H9 (cell line): Measurements from ENCODE around the gene IL21R. TPM values are rescaled to one million over a fixed set of nuclear protein-coding genes. Genes with fewer than 3 reads are reported as not detected.

Experiments used
- DNase-seq: peaks from one replicate; pipeline ENCODE4 v3.0.0-alpha.2; 2017
- H2AFZ ChIP-seq: one replicate; pipeline ENCODE4 v1.6.1; 2013; ENCODE audit warnings: mild to moderate bottlenecking, low read length, control low read depth, moderate library complexity
- H2AK5ac ChIP-seq: 2 replicates; pipeline ENCODE4 v1.6.1; 2013; ENCODE audit warnings: low read length, control low read depth, mixed read lengths; ENCODE audit not compliant: insufficient read length
- H2BK120ac ChIP-seq: one replicate; pipeline ENCODE4 v1.6.1; 2013; ENCODE audit warnings: low read depth, mild to moderate bottlenecking, low read length, control low read depth, inconsistent platforms; ENCODE audit not compliant: poor library complexity, severe bottlenecking
- H2BK12ac ChIP-seq: 2 replicates; pipeline ENCODE4 v1.6.1; 2013; ENCODE audit warnings: low read length, control low read depth, mixed read lengths, low read depth; ENCODE audit not compliant: insufficient read length
- H2BK15ac ChIP-seq: 2 replicates; pipeline ENCODE4 v1.6.1; 2013; ENCODE audit warnings: low read depth, low read length, control low read depth
- H2BK20ac ChIP-seq: one replicate; pipeline ENCODE4 v1.6.1; 2013; ENCODE audit warnings: low read depth, mild to moderate bottlenecking, low read length, control low read depth, inconsistent platforms; ENCODE audit not compliant: poor library complexity, severe bottlenecking
- H2BK5ac ChIP-seq: 2 replicates; pipeline ENCODE4 v1.6.1; 2013; ENCODE audit warnings: low read length, control low read depth, mixed read lengths; ENCODE audit not compliant: insufficient read length
- H3K14ac ChIP-seq: 2 replicates; pipeline ENCODE4 v1.6.1; 2013; ENCODE audit warnings: low read length, control low read depth; ENCODE audit not compliant: insufficient read depth
- H3K18ac ChIP-seq: 2 replicates; pipeline ENCODE4 v1.6.1; 2013; ENCODE audit warnings: low read depth, mild to moderate bottlenecking, mixed read lengths, low read length, control low read depth; ENCODE audit not compliant: insufficient read length
- H3K23ac ChIP-seq: 2 replicates; pipeline ENCODE4 v1.6.1; 2013; ENCODE audit warnings: low read length, control low read depth, mixed read lengths, low read depth; ENCODE audit not compliant: insufficient read length
- H3K23me2 ChIP-seq: 2 replicates; pipeline ENCODE4 v1.6.1; 2013; ENCODE audit warnings: low read depth, mild to moderate bottlenecking, mixed read lengths, low read length, control low read depth; ENCODE audit not compliant: insufficient read length, poor library complexity, severe bottlenecking
- H3K27ac ChIP-seq: 2 replicates; pipeline ENCODE4 v1.5.1; 2013; ENCODE audit warnings: low read length, control low read depth, mixed read lengths, low read depth; ENCODE audit not compliant: insufficient read length
- H3K27me3 ChIP-seq: 2 replicates; pipeline ENCODE4 v1.6.1; 2013; ENCODE audit warnings: low read length, control low read depth, inconsistent platforms; ENCODE audit not compliant: insufficient read depth
- H3K4ac ChIP-seq: 2 replicates; pipeline ENCODE4 v1.6.1; 2013; ENCODE audit warnings: low read depth, mild to moderate bottlenecking, control low read depth, inconsistent platforms, low read length, moderate library complexity
- H3K4me1 ChIP-seq: 2 replicates; pipeline ENCODE4 v1.6.1; 2013; ENCODE audit warnings: low read length, control low read depth, inconsistent platforms; ENCODE audit not compliant: insufficient read depth
- H3K4me2 ChIP-seq: 2 replicates; pipeline ENCODE4 v1.6.1; 2013; ENCODE audit warnings: low read length, control low read depth, mixed read lengths; ENCODE audit not compliant: insufficient read length, insufficient read depth
- H3K56ac ChIP-seq: 2 replicates; pipeline ENCODE4 v1.6.1; 2013; ENCODE audit warnings: low read depth, mild to moderate bottlenecking, mixed read lengths, low read length, control low read depth; ENCODE audit not compliant: insufficient read length
- H3K79me1 ChIP-seq: 2 replicates; pipeline ENCODE4 v1.6.1; 2013; ENCODE audit warnings: low read depth, mild to moderate bottlenecking, moderate library complexity, low read length, control low read depth, inconsistent platforms; ENCODE audit not compliant: insufficient read depth, poor library complexity, severe bottlenecking
- H3K79me2 ChIP-seq: 2 replicates; pipeline ENCODE4 v1.6.1; 2013; ENCODE audit warnings: low read length, control low read depth, inconsistent platforms; ENCODE audit not compliant: insufficient read depth
- H3K9ac ChIP-seq: 2 replicates; pipeline ENCODE4 v1.6.1; 2013; ENCODE audit warnings: low read length, control low read depth, mixed read lengths; ENCODE audit not compliant: insufficient read length; ENCODE audit errors: extremely low read depth
- H3K9me3 ChIP-seq: one replicate; pipeline ENCODE4 v1.6.1; 2013; ENCODE audit warnings: low read depth, low read length, inconsistent platforms; ENCODE audit not compliant: control insufficient read depth
- H3T11ph ChIP-seq: one replicate; pipeline ENCODE4 v1.6.1; 2013; ENCODE audit warnings: mild to moderate bottlenecking, low read length, control low read depth, inconsistent platforms
- H4K20me1 ChIP-seq: one replicate; pipeline ENCODE4 v1.6.1; 2013; ENCODE audit not compliant: control insufficient read depth, insufficient read length, insufficient read depth
- H4K5ac ChIP-seq: 2 replicates; pipeline ENCODE4 v1.6.1; 2013; ENCODE audit warnings: low read depth, mild to moderate bottlenecking, mixed read lengths, low read length, control low read depth; ENCODE audit not compliant: insufficient read length
- H4K8ac ChIP-seq: replicated peaks from 2 replicates; pipeline ENCODE4 v1.6.1; 2013; ENCODE audit warnings: low read length, control low read depth, mixed read lengths, low read depth; ENCODE audit not compliant: insufficient read length
- H4K91ac ChIP-seq: 2 replicates; pipeline ENCODE4 v1.6.1; 2013; ENCODE audit warnings: low read depth, mild to moderate bottlenecking, moderate library complexity, mixed read lengths, low read length, control low read depth; ENCODE audit not compliant: insufficient read length
- H3K27ac Mint-ChIP-seq, 3 experiments: 2 replicates in 2 of 3; 3 replicates in 1 of 3; pipeline ENCODE4 v1.8.0; 2020 to 2021; ENCODE audit warnings: mixed read lengths in 3 of 3, mild to moderate bottlenecking in 1 of 3, moderate library complexity in 1 of 3
- H3K27me3 Mint-ChIP-seq: 2 replicates; pipeline ENCODE4 v1.8.0; 2021; ENCODE audit warnings: low read depth, mild to moderate bottlenecking, moderate library complexity, mixed read lengths
- H3K36me3 Mint-ChIP-seq, 3 experiments: 2 replicates in 2 of 3; 3 replicates in 1 of 3; pipeline ENCODE4 v1.8.0; 2020 to 2021; ENCODE audit warnings: low read depth in 3 of 3, mixed read lengths in 3 of 3; ENCODE audit not compliant: insufficient read depth in 1 of 3
- H3K4me1 Mint-ChIP-seq, 2 experiments: 2 replicates each; pipeline ENCODE4 v1.8.0; 2020; ENCODE audit warnings: mixed read lengths in 2 of 2
- H3K4me3 Mint-ChIP-seq, 2 experiments: 2 replicates in 1 of 2; 3 replicates in 1 of 2; pipeline ENCODE4 v1.8.0; 2020 to 2021; ENCODE audit warnings: mild to moderate bottlenecking in 2 of 2, mixed read lengths in 2 of 2, moderate library complexity in 1 of 2
- H3K9me3 Mint-ChIP-seq, 2 experiments: 2 replicates in 1 of 2; 3 replicates in 1 of 2; pipeline ENCODE4 v1.8.0; 2020; ENCODE audit warnings: mild to moderate bottlenecking in 2 of 2, mixed read lengths in 2 of 2, moderate library complexity in 1 of 2
- WGBS: extraction: QIAGEN DNeasy Blood & Tissue Kit; methylation state at CpG from one replicate; pipeline ENCODE4 v1.1.7; 2013; ENCODE audit warnings: missing lambda C conversion rate, low lambda C conversion rate, mixed read lengths; ENCODE audit not compliant: insufficient read length; ENCODE audit errors: extremely low coverage; 5-methylcytosine and 5-hydroxymethylcytosine counted together
- total RNA-seq: library from RNA; stranded (reverse); gene quantifications from 2 replicates; pipeline ENCODE4 v1.2.1, GENCODE V29; 2021
- TF ChIP-seq, protein P1 (sequence below): fragments of 200-600 bp; sonication (generic); conservative IDR thresholded peaks from 3 replicates; pipeline ENCODE4 v1.8.0; 2021; ENCODE audit warnings: antibody characterized with exemption, mild to moderate bottlenecking

The IL21R gene
- total RNA-seq, 1 experiment from 2014 or later, result 0.07 TPM

DNA sequence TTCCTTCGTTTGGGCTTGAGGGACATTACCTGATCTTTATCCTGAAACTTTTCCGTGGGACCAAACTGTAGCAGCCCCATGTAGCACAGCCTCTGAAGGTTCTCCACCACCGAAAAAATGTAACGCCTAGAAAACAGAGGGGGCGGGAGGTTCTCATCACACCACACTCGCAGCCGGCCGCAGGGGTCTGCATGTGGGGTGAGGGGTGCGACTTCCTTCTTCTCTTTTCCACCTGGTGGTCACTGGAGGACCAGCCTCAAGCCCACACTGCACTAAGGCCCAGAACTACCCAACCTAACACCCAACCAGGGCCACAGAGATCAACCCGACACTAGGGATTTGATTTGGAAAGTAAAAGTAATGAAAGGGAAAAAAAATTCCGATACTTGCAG, 90.6 kb downstream of the IL21R start:
- no CpG with 5 or more reads among the region's 11 CpGs for WGBS
- Histone ChIP-seq H3K56ac (no peak overlapping the region), H2BK5ac (no peak overlapping the region), H2BK120ac (no peak overlapping the region), H3K4ac (no peak overlapping the region), H3K79me2 (no peaks in the 10 kb centered on the region), H2BK15ac (no peak overlapping the region), H4K8ac (no peak overlapping the region), H3K23me2 (no peaks in the 10 kb centered on the region), H4K5ac (no peak overlapping the region), H3K9me3 (no peaks in the 10 kb centered on the region), H2AK5ac (no peak overlapping the region), H4K91ac (no peak overlapping the region), H3K27ac (no peak overlapping the region), H3K4me1 (no peaks in the 10 kb centered on the region), H3K4me2 (no peak overlapping the region), H2AFZ (no peak overlapping the region), H2BK20ac (no peak overlapping the region), H3K14ac (no peak overlapping the region), H2BK12ac (no peak overlapping the region), H3K79me1 (no peaks in the 10 kb centered on the region), H3K9ac (no peak overlapping the region), H3K27me3 (no peaks in the 10 kb centered on the region), H3K23ac (no peak overlapping the region), H3K18ac (no peak overlapping the region), H3T11ph (no peak overlapping the region), H4K20me1 (no peaks in the 10 kb centered on the region)
- Mint-ChIP-seq H3K9me3 (no peaks in the 10 kb centered on the region), H3K27ac (peak overlapping the region in 1 of 3 experiments; percentile 66; a peak in 1 of 7 replicates), H3K4me3 (no peak overlapping the region), H3K4me1 (no peaks in the 10 kb centered on the region), H3K27me3 (no peaks in the 10 kb centered on the region), H3K36me3 (peaks cover 44 to 93% (median 91%) of the 10 kb centered on the region in 3 experiments)
- TF ChIP-seq, protein P1, sequence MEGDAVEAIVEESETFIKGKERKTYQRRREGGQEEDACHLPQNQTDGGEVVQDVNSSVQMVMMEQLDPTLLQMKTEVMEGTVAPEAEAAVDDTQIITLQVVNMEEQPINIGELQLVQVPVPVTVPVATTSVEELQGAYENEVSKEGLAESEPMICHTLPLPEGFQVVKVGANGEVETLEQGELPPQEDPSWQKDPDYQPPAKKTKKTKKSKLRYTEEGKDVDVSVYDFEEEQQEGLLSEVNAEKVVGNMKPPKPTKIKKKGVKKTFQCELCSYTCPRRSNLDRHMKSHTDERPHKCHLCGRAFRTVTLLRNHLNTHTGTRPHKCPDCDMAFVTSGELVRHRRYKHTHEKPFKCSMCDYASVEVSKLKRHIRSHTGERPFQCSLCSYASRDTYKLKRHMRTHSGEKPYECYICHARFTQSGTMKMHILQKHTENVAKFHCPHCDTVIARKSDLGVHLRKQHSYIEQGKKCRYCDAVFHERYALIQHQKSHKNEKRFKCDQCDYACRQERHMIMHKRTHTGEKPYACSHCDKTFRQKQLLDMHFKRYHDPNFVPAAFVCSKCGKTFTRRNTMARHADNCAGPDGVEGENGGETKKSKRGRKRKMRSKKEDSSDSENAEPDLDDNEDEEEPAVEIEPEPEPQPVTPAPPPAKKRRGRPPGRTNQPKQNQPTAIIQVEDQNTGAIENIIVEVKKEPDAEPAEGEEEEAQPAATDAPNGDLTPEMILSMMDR, result peak; percentile 17; the same call in 1 of the 3 replicates
- no peak for DNase-seq
